Measurements from ENCODE around the gene DPH6.

The DPH6 gene

GRCh38 chr15:35477312-35478262 lies 68.4 kb downstream of the DPH6 start:
- TF ChIP-seq Cebpa-rat (IDR thresholded peaks at IDR 0.05), result no peak
- Histone ChIP-seq H3K4me1 (no peaks in the 10 kb centered on the region), H3K9me3 (no peaks in the 10 kb centered on the region), H3K4me3 (no peak overlapping the region), H3K4me2 (no peak overlapping the region), H3K36me3 (no peaks in the 10 kb centered on the region), H4K20me1 (no peaks in the 10 kb centered on the region), H3K27ac (no peak overlapping the region), H3K9ac (no peak overlapping the region), H3K27me3 (no peaks in the 10 kb centered on the region)

DNA sequence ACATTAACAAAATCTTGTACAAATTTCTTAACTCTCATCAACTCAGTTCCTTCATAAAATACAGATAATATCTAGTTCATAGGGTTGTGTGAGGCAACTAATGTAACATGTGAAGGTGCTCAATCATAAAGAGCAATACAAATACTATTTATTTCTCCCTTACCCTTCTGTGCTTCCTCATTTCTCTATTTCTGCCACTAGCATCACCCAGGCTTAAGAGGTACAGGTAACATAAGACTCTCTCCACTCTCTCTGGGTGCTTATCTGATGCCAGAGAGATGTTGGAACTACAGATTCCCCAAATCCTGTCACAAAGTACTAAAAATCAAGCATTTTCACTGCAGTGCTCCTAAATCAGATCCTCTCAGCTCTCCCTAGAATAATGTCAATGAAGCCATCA lies 74.9 kb downstream of the DPH6 start:
- H3K4me1 ChIP-seq, result no peaks in the 10 kb centered on the region
- no peaks in the 10 kb centered on the region for H4K20me1 ChIP-seq
- no peaks in the 10 kb centered on the region for H3K9me3 ChIP-seq
- no peak overlapping the region for H3K4me2 ChIP-seq
- TF ChIP-seq Cebpa-rat (IDR thresholded peaks at IDR 0.05), result no peak
- H3K9ac ChIP-seq, result no peak overlapping the region
- H3K36me3 ChIP-seq, result no peaks in the 10 kb centered on the region
- H3K27ac ChIP-seq, result no peak overlapping the region
- no peak overlapping the region for H3K4me3 ChIP-seq
- H3K27me3 ChIP-seq, result no peaks in the 10 kb centered on the region

DNA sequence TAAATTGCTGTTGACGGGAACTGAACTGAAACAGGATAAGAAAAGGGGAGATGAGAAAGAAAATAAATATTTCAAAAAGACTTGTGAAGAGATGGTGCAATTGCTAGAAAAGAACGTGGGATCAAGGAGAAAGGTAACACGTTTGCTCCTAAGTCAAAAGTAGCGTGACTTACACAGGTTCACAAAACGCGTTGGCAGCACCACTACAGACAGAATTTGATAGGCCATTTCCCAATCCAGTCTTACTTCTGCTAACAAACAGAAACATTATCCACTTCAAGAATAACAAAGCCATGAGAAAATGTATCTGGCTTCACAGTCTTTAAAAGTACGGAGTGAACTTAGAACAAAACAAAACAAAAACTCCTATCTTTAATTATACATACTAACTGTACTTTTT lies 75.5 kb downstream of the DPH6 start:
- no peak overlapping the region for H3K4me3 ChIP-seq
- no peak overlapping the region for H3K27ac ChIP-seq
- no peaks in the 10 kb centered on the region for H4K20me1 ChIP-seq
- H3K9me3 ChIP-seq, result no peaks in the 10 kb centered on the region
- no peaks in the 10 kb centered on the region for H3K36me3 ChIP-seq
- no peak for TF ChIP-seq Cebpa-rat (IDR thresholded peaks at IDR 0.05)
- no peak overlapping the region for H3K9ac ChIP-seq
- H3K4me2 ChIP-seq, result no peak overlapping the region
- H3K27me3 ChIP-seq, result no peaks in the 10 kb centered on the region
- H3K4me1 ChIP-seq, result no peaks in the 10 kb centered on the region

- no peaks in the 10 kb centered on the region for H3K9me3 ChIP-seq
- no peak overlapping the region for H3K4me3 ChIP-seq
- no peaks in the 10 kb centered on the region for H3K36me3 ChIP-seq
- no peaks in the 10 kb centered on the region for H3K4me1 ChIP-seq
- H3K9ac ChIP-seq, result no peak overlapping the region
- H3K27ac ChIP-seq, result no peak overlapping the region
- H3K27me3 ChIP-seq, result no peaks in the 10 kb centered on the region
- H4K20me1 ChIP-seq, result no peaks in the 10 kb centered on the region
- no peak overlapping the region for H3K4me2 ChIP-seq
- TF ChIP-seq Cebpa-rat (IDR thresholded peaks at IDR 0.05), result no peak
These were observed 79.5 kb downstream of the DPH6 start for GRCh38 chr15:35466476-35466875.

DNA sequence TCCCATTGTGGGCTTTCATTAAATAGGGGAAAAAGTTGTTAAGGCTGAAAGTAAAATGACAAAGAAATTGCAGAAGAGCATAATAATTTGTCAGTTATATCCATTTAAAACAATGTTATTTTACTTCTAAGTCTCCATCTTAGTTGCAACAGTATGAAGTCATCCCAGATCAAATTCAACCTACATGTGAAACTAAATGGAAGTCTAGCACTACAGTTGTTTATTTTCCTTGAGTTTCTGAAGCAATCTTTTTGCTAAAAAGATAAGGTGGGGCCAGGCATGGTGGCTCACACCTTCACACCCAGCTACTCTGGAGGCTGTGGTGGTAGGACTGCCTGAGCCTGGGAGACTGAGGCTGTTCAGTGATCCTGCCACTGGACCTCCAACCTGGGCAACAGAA lies 80.2 kb downstream of the DPH6 start:
- Histone ChIP-seq H4K20me1 (no peaks in the 10 kb centered on the region), H3K9ac (no peak overlapping the region), H3K27me3 (no peaks in the 10 kb centered on the region), H3K36me3 (no peaks in the 10 kb centered on the region), H3K9me3 (no peaks in the 10 kb centered on the region), H3K27ac (no peak overlapping the region), H3K4me1 (no peaks in the 10 kb centered on the region), H3K4me3 (no peak overlapping the region), H3K4me2 (no peak overlapping the region)
- no peak for TF ChIP-seq Cebpa-rat (IDR thresholded peaks at IDR 0.05)

- Histone ChIP-seq H3K9ac (no peak overlapping the region), H3K4me1 (no peaks in the 10 kb centered on the region), H3K36me3 (no peaks in the 10 kb centered on the region), H3K4me3 (no peak overlapping the region), H3K27me3 (no peaks in the 10 kb centered on the region), H3K9me3 (no peaks in the 10 kb centered on the region), H3K27ac (no peak overlapping the region), H4K20me1 (no peaks in the 10 kb centered on the region), H3K4me2 (no peak overlapping the region)
- no peak for TF ChIP-seq Cebpa-rat (IDR thresholded peaks at IDR 0.05)
These were observed 85.3 kb downstream of the DPH6 start for GRCh38 chr15:35460616-35461015.

GRCh38 chr15:35458176-35458856 lies 87.6 kb downstream of the DPH6 start:
- no peaks in the 10 kb centered on the region for H3K4me1 ChIP-seq
- no peak overlapping the region for H3K4me2 ChIP-seq
- no peaks in the 10 kb centered on the region for H3K27me3 ChIP-seq
- H4K20me1 ChIP-seq, result no peaks in the 10 kb centered on the region
- H3K4me3 ChIP-seq, result no peak overlapping the region
- H3K9me3 ChIP-seq, result no peaks in the 10 kb centered on the region
- TF ChIP-seq Cebpa-rat (IDR thresholded peaks at IDR 0.05), result no peak
- no peak overlapping the region for H3K27ac ChIP-seq
- H3K36me3 ChIP-seq, result no peaks in the 10 kb centered on the region
- H3K9ac ChIP-seq, result no peak overlapping the region

DNA sequence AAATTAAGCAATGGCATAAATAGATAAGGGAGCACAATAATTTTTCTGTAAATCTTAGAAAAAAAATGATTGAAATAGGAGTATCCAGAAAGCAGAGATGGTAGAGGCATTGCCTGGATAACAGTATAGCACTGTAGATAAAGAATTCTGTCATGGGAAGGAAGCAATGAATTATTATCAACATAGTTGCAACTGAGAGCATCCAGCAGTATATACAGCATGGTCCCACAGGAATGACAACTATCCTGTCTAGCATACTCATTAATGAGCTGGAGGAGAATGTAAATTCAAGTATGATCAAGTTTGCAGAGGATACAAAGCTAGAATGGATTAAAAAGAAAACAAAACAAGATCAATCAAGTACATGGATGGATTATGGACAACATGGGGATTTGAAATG lies 90.8 kb downstream of the DPH6 start:
- Histone ChIP-seq H3K4me2 (no peak overlapping the region), H3K9me3 (no peaks in the 10 kb centered on the region), H4K20me1 (no peaks in the 10 kb centered on the region), H3K27me3 (no peaks in the 10 kb centered on the region), H3K4me3 (no peak overlapping the region), H3K27ac (no peak overlapping the region), H3K9ac (no peak overlapping the region), H3K4me1 (no peaks in the 10 kb centered on the region), H3K36me3 (no peaks in the 10 kb centered on the region)
- no peak for TF ChIP-seq Cebpa-rat (IDR thresholded peaks at IDR 0.05)

DNA sequence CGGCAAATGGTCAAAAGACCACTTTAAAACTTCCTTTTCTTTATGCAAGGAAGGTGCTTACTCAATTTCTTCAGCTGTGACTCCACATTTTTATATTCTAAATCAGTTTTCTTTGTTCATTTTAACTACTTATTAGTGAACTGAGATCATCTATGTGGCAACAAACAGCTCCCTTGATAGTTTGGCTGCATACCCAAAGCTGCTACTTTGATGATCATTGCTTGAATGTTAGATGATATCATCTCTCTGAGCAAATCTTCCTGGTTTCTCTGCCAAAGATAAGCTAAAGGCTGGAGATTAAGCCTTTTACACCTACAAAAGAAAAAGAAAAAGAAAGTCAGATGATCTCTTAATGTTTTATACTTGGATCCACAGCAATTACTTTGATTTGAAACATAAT lies 95.5 kb downstream of the DPH6 start:
- H3K27ac ChIP-seq, result no peak overlapping the region
- H3K36me3 ChIP-seq, result no peaks in the 10 kb centered on the region
- no peaks in the 10 kb centered on the region for H3K4me1 ChIP-seq
- H4K20me1 ChIP-seq, result no peaks in the 10 kb centered on the region
- H3K4me2 ChIP-seq, result no peak overlapping the region
- no peak for TF ChIP-seq Cebpa-rat (IDR thresholded peaks at IDR 0.05)
- no peaks in the 10 kb centered on the region for H3K27me3 ChIP-seq
- no peaks in the 10 kb centered on the region for H3K9me3 ChIP-seq
- H3K9ac ChIP-seq, result no peak overlapping the region
- H3K4me3 ChIP-seq, result no peak overlapping the region

GRCh38 chr15:35448294-35448693 lies 97.7 kb downstream of the DPH6 start:
- no peaks in the 10 kb centered on the region for H4K20me1 ChIP-seq
- H3K9me3 ChIP-seq, result no peaks in the 10 kb centered on the region
- H3K9ac ChIP-seq, result no peak overlapping the region
- H3K27me3 ChIP-seq, result no peaks in the 10 kb centered on the region
- TF ChIP-seq Cebpa-rat (IDR thresholded peaks at IDR 0.05), result no peak
- no peaks in the 10 kb centered on the region for H3K36me3 ChIP-seq
- H3K4me2 ChIP-seq, result no peak overlapping the region
- no peaks in the 10 kb centered on the region for H3K4me1 ChIP-seq
- no peak overlapping the region for H3K27ac ChIP-seq
- no peak overlapping the region for H3K4me3 ChIP-seq
